Lung (tissue), 16 donors: ENCODE data around the gene HLCS. TPM values are rescaled to one million over a fixed set of nuclear protein-coding genes. Genes with fewer than 3 reads are reported as not detected.

ENCODE experiments used
- ATAC-seq: fragments of 200-7000 bp; cut with Tn5 transposase; one replicate; pipeline ENCODE4 v1.9.1; 2020; ENCODE audit warnings: moderate number of reproducible peaks; ENCODE audit not compliant: insufficient read depth, low FRiP score
- DNase-seq, 3 donors: peaks; one replicate each; pipeline ENCODE4 v3.0.0-alpha.2; 2013 to 2017
- H3K27ac ChIP-seq, 2 donors: one replicate each; pipeline ENCODE4 v1.5.1; 2013; ENCODE audit warnings: mild to moderate bottlenecking in 2 of 2, moderate library complexity in 2 of 2, control low read depth in 1 of 2, inconsistent platforms in 1 of 2, low read depth in 1 of 2, low read length in 1 of 2
- H3K27me3 ChIP-seq, 3 donors: one replicate each; pipeline ENCODE4 v1.5.1; 2013; ENCODE audit warnings: low read length in 2 of 3; ENCODE audit not compliant: control insufficient read depth in 3 of 3, insufficient read depth in 3 of 3
- H3K36me3 ChIP-seq, 4 donors: one replicate each; pipeline ENCODE4 v1.5.1; 2013; ENCODE audit warnings: low read length in 4 of 4, mild to moderate bottlenecking in 1 of 4, moderate library complexity in 1 of 4; ENCODE audit not compliant: control insufficient read depth in 4 of 4, insufficient read depth in 4 of 4
- H3K4me1 ChIP-seq, 5 donors: one replicate each; pipeline ENCODE4 v1.5.1; 2013; ENCODE audit warnings: low read length in 5 of 5, mild to moderate bottlenecking in 2 of 5, moderate library complexity in 1 of 5; ENCODE audit not compliant: control insufficient read depth in 5 of 5, insufficient read depth in 5 of 5
- H3K4me3 ChIP-seq: one replicate; pipeline ENCODE4 v1.5.1; 2013; ENCODE audit warnings: mild to moderate bottlenecking, control low read depth, moderate library complexity
- H3K9ac ChIP-seq, 2 donors: one replicate each; pipeline ENCODE4 v1.5.1; 2013; ENCODE audit warnings: low read length in 2 of 2, control low read depth in 1 of 2; ENCODE audit not compliant: insufficient read depth in 1 of 2
- H3K9me3 ChIP-seq, 4 donors: one replicate each; pipeline ENCODE4 v1.5.1; 2013; ENCODE audit warnings: low read length in 3 of 4, mild to moderate bottlenecking in 1 of 4, moderate library complexity in 1 of 4; ENCODE audit not compliant: control insufficient read depth in 4 of 4, insufficient read depth in 3 of 4
- CTCF ChIP-seq: IDR thresholded peaks from 2 replicates; pipeline ENCODE4 v1.5.1; 2012; ENCODE audit warnings: mild to moderate bottlenecking; ENCODE audit errors: control extremely low read depth, extremely low read depth
- WGBS, 2 donors: extraction: QIAGEN DNeasy Blood & Tissue Kit; methylation state at CpG; one replicate each; pipeline ENCODE4 v1.1.7; 2013; 5-methylcytosine and 5-hydroxymethylcytosine counted together
- long read RNA-seq, 5 donors: transcript quantifications; one replicate each; lab custom pipeline, GENCODE V29; 2026
- polyA plus RNA-seq, 2 donors: library from polyadenylated mRNA; stranded (reverse); fragments of 200-250 nt; gene quantifications; one replicate each; pipeline ENCODE4 v1.2.1, GENCODE V29; 2013
- total RNA-seq, 2 donors: library from RNA; depleted of rRNA in 1 of 2; stranded (reverse); fragments of >200 nt in 1 of 2; gene quantifications; one replicate each; pipeline ENCODE4 v1.2.1, GENCODE V29; 2014 to 2021
- donor health status: control.
- donor health status: control.
- donor health status: Bipolar disorder and iron deficiency.
- donor health status: healthy.
- donor health status: DM: yes; HTN: yes; CAD: no.

Gene HLCS
- total RNA-seq (10 to 100 TPM; 27.1 to 28.8 TPM), polyA plus RNA-seq (1 to 10 TPM; 5.0 to 7.8 TPM)
- long read RNA-seq, donor 1: 0 reads
- long read RNA-seq, donor 2: 0 reads
- long read RNA-seq, donor 3: 0 reads
- long read RNA-seq, donor 4: 0 reads
- long read RNA-seq, donor 5, full-length matches to known transcripts: 2 of 7 reads
- long read RNA-seq, donor 5, partial matches to known transcripts: 5 of 7 reads
- long read RNA-seq, donor 5, other reads (novel, unspliced or antisense): 0 of 7 reads

GRCh38 chr21:36966066-36966820, at the start of gene HLCS:
TSS of gene HLCS (minus strand) at chr21:36966669. CDS start at chr21:36966638, 31 bp downstream.
- Histone ChIP-seq H3K9ac (peak within 1 kb of the TSS in 1 of 2 donors; percentile 72), H3K27ac (peak within 1 kb of the TSS; percentile 69 to 95)
- DNase-seq: peak; percentile 54 to 74 (median 74)

GRCh38 chr21:37009740-37010341, 43.4 kb upstream of the HLCS start:
- no peak overlapping the region for H3K4me3 ChIP-seq
- no peak overlapping the region for H3K27ac ChIP-seq
- no peaks in the 10 kb centered on the region for H3K9me3 ChIP-seq
- no peak overlapping the region for H3K9ac ChIP-seq
- peak; percentile 93 for ATAC-seq
- 10 to 11% methylated on average over 30 of the region's 30 CpGs for whole genome bisulfite sequencing, 2 donors
- H3K36me3 ChIP-seq: no peaks in the 10 kb centered on the region
- TF ChIP-seq CTCF: peak; percentile 83
- peak; percentile 81 to 88 (median 87) for DNase-seq
- H3K27me3 ChIP-seq: peaks cover 0 to 40% (median 18%) of the 10 kb centered on the region in 3 donors
- peaks cover 0 to 8% (median 3%) of the 10 kb centered on the region in 5 donors for H3K4me1 ChIP-seq

More at GRCh38 chr21:36966066-36966820, at the start of gene HLCS:
- 1% methylated on average over 66 to 101 of the region's 101 CpGs for WGBS, 2 donors
- Histone ChIP-seq H3K27me3 (no peaks in the 10 kb centered on the region), H3K4me3 (peak within 1 kb of the TSS; percentile 79), H3K36me3 (peaks cover 0 to under 1% (median under 1%) of the 10 kb centered on the region in 4 donors), H3K4me1 (peaks cover 0 to 10% (median 3%) of the 10 kb centered on the region in 5 donors), H3K9me3 (no peaks in the 10 kb centered on the region)
- ATAC-seq: peak; percentile 88
- TF ChIP-seq CTCF: peak; percentile 12

GRCh38 chr21:37008724-37009123, 42.3 kb upstream of the HLCS start:
- H3K9ac ChIP-seq: no peak overlapping the region
- no peaks in the 10 kb centered on the region for H3K36me3 ChIP-seq
- no peak overlapping the region for H3K4me3 ChIP-seq
- DNase-seq: peak; percentile 64 to 84 (median 76)
- TF ChIP-seq CTCF: no peak
- no peak overlapping the region for H3K27ac ChIP-seq
- 60 to 66% methylated on average over 12 of the region's 12 CpGs for WGBS, 2 donors
- H3K9me3 ChIP-seq: no peaks in the 10 kb centered on the region
- H3K4me1 ChIP-seq: peaks cover 0 to 8% (median 3%) of the 10 kb centered on the region in 5 donors
- peaks cover 0 to 40% (median 18%) of the 10 kb centered on the region in 3 donors for H3K27me3 ChIP-seq
- no peak for ATAC-seq
